Upper lobe of right lung (tissue), 1 donor: Measurements from ENCODE around the gene BLTP2. TPM values are rescaled to one million over a fixed set of nuclear protein-coding genes. Genes with fewer than 3 reads are reported as not detected.
A peak's percentile ranks its signal among the peaks of the same experiment; 100 is the strongest.

Experiments used
- ATAC-seq: fragments of 200-7000 bp; cut with Tn5 transposase; one replicate; pipeline ENCODE4 v1.9.1; 2020; ENCODE audit warnings: mild to moderate bottlenecking, moderate library complexity
- DNase-seq: peaks from one replicate; pipeline ENCODE4 v3.0.0-alpha.2; 2020
- H3K27ac ChIP-seq: fragments of 200-600 bp; one replicate; pipeline ENCODE4 v1.8.0; 2022
- H3K27me3 ChIP-seq: fragments of 200-600 bp; one replicate; pipeline ENCODE4 v1.8.0; 2022; ENCODE audit warnings: mild to moderate bottlenecking
- H3K36me3 ChIP-seq: fragments of 200-600 bp; one replicate; pipeline ENCODE4 v1.8.0; 2022
- H3K4me1 ChIP-seq: fragments of 200-600 bp; one replicate; pipeline ENCODE4 v1.8.0; 2022
- H3K4me3 ChIP-seq: fragments of 200-600 bp; one replicate; pipeline ENCODE4 v1.8.0; 2022; ENCODE audit warnings: mild to moderate bottlenecking
- H3K9me3 ChIP-seq: fragments of 200-600 bp; one replicate; pipeline ENCODE4 v1.8.0; 2022
- intact Hi-C: fragments of 100-400 bp; cut with DNase I; formaldehyde crosslinking; loops from one replicate; pipeline ENCODE4 v1.11.0; 2022
- total RNA-seq: library from RNA; stranded (reverse); fragmentation: NEBNext Ultra II Directional; extraction: Animal tissue kit (Norgen Biotek cat#: 25700); gene quantifications from one replicate; pipeline ENCODE4 v1.2.1, GENCODE V29; 2021
- TF ChIP-seq, protein P1 (sequence below): fragments of 200-600 bp; IDR thresholded peaks from one replicate; pipeline ENCODE4 v1.8.0; 2022; ENCODE audit warnings: antibody characterized with exemption
- donor health status: DM: no; HTN: yes; CAD: no; lungs with severe emphysema.

BLTP2 gene
- total RNA-seq, 1 donor from 2014 or later, result 145 TPM

DNA sequence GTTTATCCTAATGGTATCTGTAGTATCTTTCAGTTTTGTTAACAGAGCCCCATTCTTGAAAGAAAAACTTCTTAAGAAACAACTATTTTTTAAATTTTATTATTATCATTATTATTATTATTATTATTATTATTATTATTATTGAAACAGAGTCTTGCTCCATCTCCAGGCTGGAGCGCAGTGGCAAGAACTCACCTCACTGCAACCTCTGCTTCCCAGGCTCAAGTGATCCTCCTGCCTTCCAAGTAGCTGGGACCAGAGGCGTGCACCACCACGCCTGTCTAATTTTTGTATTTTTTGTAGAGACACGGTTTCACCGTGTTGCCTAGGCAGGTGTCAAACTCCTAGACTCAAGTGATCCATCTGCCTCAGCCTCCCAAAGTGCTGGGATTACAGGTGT lies 40.4 kb upstream of the BLTP2 start:
- DNase-seq, result no peak
- intact Hi-C loops, result no loop called here
- Histone ChIP-seq H3K27ac (no peak overlapping the region), H3K9me3 (no peaks in the 10 kb centered on the region), H3K27me3 (no peaks in the 10 kb centered on the region), H3K4me3 (no peak overlapping the region), H3K4me1 (no peaks in the 10 kb centered on the region), H3K36me3 (peaks cover 100% of the 10 kb centered on the region)
- ATAC-seq, result no peak
- TF ChIP-seq, protein P1, sequence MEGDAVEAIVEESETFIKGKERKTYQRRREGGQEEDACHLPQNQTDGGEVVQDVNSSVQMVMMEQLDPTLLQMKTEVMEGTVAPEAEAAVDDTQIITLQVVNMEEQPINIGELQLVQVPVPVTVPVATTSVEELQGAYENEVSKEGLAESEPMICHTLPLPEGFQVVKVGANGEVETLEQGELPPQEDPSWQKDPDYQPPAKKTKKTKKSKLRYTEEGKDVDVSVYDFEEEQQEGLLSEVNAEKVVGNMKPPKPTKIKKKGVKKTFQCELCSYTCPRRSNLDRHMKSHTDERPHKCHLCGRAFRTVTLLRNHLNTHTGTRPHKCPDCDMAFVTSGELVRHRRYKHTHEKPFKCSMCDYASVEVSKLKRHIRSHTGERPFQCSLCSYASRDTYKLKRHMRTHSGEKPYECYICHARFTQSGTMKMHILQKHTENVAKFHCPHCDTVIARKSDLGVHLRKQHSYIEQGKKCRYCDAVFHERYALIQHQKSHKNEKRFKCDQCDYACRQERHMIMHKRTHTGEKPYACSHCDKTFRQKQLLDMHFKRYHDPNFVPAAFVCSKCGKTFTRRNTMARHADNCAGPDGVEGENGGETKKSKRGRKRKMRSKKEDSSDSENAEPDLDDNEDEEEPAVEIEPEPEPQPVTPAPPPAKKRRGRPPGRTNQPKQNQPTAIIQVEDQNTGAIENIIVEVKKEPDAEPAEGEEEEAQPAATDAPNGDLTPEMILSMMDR, result no peak

DNA sequence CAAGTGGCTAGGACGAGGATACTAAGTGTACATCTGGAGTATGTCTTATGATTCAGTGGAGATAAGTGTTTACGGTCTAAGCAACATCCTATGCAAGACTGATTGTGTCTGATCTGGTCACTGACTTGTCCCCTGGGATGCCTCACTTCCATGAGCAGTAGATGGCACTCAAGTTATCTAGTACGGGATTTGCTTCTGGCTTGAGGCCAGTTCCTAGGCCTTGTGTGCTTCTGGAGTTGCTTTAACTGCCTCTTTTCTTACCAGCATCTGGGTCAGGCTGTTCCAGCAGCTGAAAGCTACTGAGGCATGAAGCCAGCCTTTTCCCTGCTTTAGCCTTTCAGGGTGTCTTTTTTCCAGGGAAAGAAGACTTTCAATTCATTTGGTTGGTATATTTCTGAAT lies 40.0 kb upstream of the BLTP2 start:
- Histone ChIP-seq H3K27ac (no peak overlapping the region), H3K36me3 (peaks cover 100% of the 10 kb centered on the region), H3K4me3 (no peak overlapping the region), H3K9me3 (no peaks in the 10 kb centered on the region), H3K4me1 (no peaks in the 10 kb centered on the region), H3K27me3 (no peaks in the 10 kb centered on the region)
- TF ChIP-seq, protein P1, result no peak
- peak; percentile 33 for ATAC-seq
- DNase-seq, result no peak
- intact Hi-C loops, result no loop called here

DNA sequence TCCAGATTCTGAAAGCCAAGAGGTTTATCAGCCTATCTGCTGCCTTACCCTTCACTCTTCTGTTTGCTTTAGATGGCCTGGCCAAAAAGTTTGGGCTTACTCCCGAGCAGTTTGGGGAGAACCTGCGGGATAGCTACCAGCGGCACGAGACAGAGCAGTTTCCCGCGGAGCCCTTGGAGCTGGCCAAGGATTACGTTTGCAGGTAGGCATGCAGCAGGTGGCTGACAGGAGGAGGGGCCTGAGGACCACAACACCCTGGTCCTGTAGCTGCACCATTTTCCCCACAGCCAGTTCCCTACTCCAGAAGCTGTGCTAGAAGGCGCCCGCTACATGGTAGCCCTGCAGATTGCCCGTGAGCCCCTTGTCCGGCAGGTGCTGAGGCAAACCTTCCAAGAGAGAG lies 37.7 kb upstream of the BLTP2 start:
- H3K4me1 ChIP-seq, result no peaks in the 10 kb centered on the region
- DNase-seq (no peak), ATAC-seq (no peak)
- H3K9me3 ChIP-seq, result no peaks in the 10 kb centered on the region
- no peak overlapping the region for H3K27ac ChIP-seq
- no peak overlapping the region for H3K4me3 ChIP-seq
- TF ChIP-seq, protein P1, result no peak
- intact Hi-C loops, result no loop called here
- peaks cover 100% of the 10 kb centered on the region for H3K36me3 ChIP-seq
- no peaks in the 10 kb centered on the region for H3K27me3 ChIP-seq

DNA sequence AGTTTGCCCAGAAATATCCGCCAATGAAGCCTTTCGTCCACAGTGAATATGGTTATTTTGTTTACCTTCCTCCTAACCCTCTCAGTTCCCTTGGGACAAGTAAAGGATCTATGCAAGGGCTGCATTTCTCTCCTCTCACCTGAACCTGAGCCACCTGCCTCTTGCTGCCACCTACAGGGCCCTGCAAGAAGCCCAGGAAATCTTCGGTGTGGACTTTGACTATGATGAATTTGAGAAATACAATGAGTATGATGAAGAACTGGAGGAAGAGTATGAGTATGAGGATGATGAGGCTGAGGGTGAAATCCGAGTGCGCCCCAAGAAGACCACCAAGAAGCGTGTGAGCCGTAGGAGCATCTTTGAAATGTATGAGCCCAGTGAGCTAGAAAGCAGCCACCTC lies 31.0 kb upstream of the BLTP2 start:
- Histone ChIP-seq H3K9me3 (no peaks in the 10 kb centered on the region), H3K27me3 (no peaks in the 10 kb centered on the region), H3K4me3 (no peak overlapping the region), H3K36me3 (peaks cover 100% of the 10 kb centered on the region), H3K4me1 (no peaks in the 10 kb centered on the region), H3K27ac (no peak overlapping the region)
- TF ChIP-seq, protein P1, result peak; percentile 8
- DNase-seq (no peak), ATAC-seq (no peak)
- intact Hi-C loops, result no loop called here

DNA sequence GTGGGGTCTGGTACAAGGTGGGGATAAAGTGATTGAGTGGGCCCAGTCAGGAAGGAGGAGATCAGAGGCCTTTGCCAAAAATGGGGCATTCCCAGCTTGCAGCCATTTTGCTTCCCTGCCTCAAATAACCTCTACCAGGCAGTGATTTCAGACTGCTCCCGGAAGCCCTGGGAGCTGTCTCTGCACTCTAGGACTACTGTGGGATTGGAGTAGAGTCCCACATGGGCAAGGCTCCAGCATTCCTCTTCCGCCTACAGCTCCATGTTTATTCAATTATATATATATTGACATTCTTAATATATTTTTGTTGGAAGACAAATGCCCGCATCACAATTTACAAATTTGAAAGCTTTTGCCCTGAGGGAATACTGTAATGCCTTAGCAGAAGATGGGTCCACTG lies 30.5 kb upstream of the BLTP2 start:
- TF ChIP-seq, protein P1, result no peak
- Histone ChIP-seq H3K27ac (no peak overlapping the region), H3K36me3 (peaks cover 100% of the 10 kb centered on the region), H3K9me3 (no peaks in the 10 kb centered on the region), H3K4me1 (no peaks in the 10 kb centered on the region), H3K27me3 (no peaks in the 10 kb centered on the region), H3K4me3 (no peak overlapping the region)
- ATAC-seq (no peak), DNase-seq (no peak)
- intact Hi-C loops, result no loop called here

DNA sequence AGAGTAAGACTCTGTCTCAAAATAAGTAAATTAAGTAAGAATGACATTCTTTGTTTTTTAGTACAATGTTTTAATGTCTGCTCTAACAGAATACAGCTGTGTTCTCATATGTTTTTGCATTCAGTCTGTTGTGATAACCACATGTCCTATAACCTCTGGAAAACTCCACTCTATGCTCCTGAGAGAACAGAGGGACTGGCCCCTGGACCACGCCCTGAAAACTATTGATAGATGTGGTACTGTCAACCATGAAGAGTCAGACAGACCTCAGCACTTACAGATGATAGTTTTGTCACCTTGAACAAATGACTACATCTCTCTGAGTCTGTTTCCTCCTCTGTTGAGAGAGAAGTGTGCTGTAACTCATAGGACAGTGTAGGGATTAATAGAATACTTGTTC lies 25.0 kb upstream of the BLTP2 start:
- Histone ChIP-seq H3K4me1 (peaks cover 5% of the 10 kb centered on the region), H3K4me3 (no peak overlapping the region), H3K36me3 (peaks cover 80% of the 10 kb centered on the region), H3K27me3 (no peaks in the 10 kb centered on the region), H3K27ac (no peak overlapping the region), H3K9me3 (no peaks in the 10 kb centered on the region)
- TF ChIP-seq, protein P1, result no peak
- intact Hi-C loops, result no loop called here
- DNase-seq, result no peak
- no peak for ATAC-seq
